ENCODE results near the gene NSUN3.
A peak's percentile ranks its signal among the peaks of the same experiment; 100 is the strongest.

The NSUN3 gene

GRCh38 chr3:94146455-94146854 lies 83.6 kb downstream of the NSUN3 start:
- no peak overlapping the region for H3K4me3 ChIP-seq (ENCODE audit: control insufficient read depth, low read depth, low read length)
- no peak for DNase-seq (ENCODE audit: low read depth)
- TF ChIP-seq CTCF (conservative IDR thresholded peaks at IDR 0.05; ENCODE audit: control insufficient read depth, insufficient read depth, low read depth, low read length), result no peak

GRCh38 chr3:94147012-94147411 lies 84.2 kb downstream of the NSUN3 start:
- no peak for TF ChIP-seq CTCF (conservative IDR thresholded peaks at IDR 0.05; ENCODE audit: control insufficient read depth, insufficient read depth, low read depth, low read length)
- DNase-seq (ENCODE audit: low read depth), result no peak
- H3K4me3 ChIP-seq (ENCODE audit: control insufficient read depth, low read depth, low read length), result no peak overlapping the region

- DNase-seq (ENCODE audit: low read depth), result no peak
- no peak for TF ChIP-seq CTCF (conservative IDR thresholded peaks at IDR 0.05; ENCODE audit: control insufficient read depth, insufficient read depth, low read depth, low read length)
- H3K4me3 ChIP-seq (ENCODE audit: control insufficient read depth, low read depth, low read length), result no peak overlapping the region
These were observed 87.3 kb downstream of the NSUN3 start for GRCh38 chr3:94150113-94150512.

- no peak overlapping the region for H3K4me3 ChIP-seq (ENCODE audit: control insufficient read depth, low read depth, low read length)
- TF ChIP-seq CTCF (conservative IDR thresholded peaks at IDR 0.05; ENCODE audit: control insufficient read depth, insufficient read depth, low read depth, low read length), result no peak
- DNase-seq (ENCODE audit: low read depth), result no peak
These were observed 93.8 kb downstream of the NSUN3 start for GRCh38 chr3:94156626-94157025.

- DNase-seq (ENCODE audit: low read depth), result no peak
- TF ChIP-seq CTCF (conservative IDR thresholded peaks at IDR 0.05; ENCODE audit: control insufficient read depth, insufficient read depth, low read depth, low read length), result no peak
- no peak overlapping the region for H3K4me3 ChIP-seq (ENCODE audit: control insufficient read depth, low read depth, low read length)
These were observed 95.7 kb downstream of the NSUN3 start for GRCh38 chr3:94158512-94158911.

- TF ChIP-seq CTCF (conservative IDR thresholded peaks at IDR 0.05; ENCODE audit: control insufficient read depth, insufficient read depth, low read depth, low read length), result peak; percentile 3
- H3K4me3 ChIP-seq (ENCODE audit: control insufficient read depth, low read depth, low read length), result peak overlapping the region; percentile 30
- DNase-seq (ENCODE audit: low read depth), result peak; percentile 67
These were observed 96.4 kb downstream of the NSUN3 start for GRCh38 chr3:94159062-94159828.
